HepG2 (cell line): ENCODE data around the gene BAHCC1. TPM values are rescaled to one million over a fixed set of nuclear protein-coding genes. Genes with fewer than 3 reads are reported as not detected.

ENCODE experiments used
- BATF2 ChIP-seq: sonication (generic); formaldehyde crosslinking; IDR thresholded peaks from 2 replicates; pipeline ENCODE4 v1.8.0; 2022; ENCODE audit warnings: mild to moderate bottlenecking, missing genetic modification reagents, moderate library complexity
- CBX5 ChIP-seq: sonication (generic); formaldehyde crosslinking; IDR thresholded peaks from 2 replicates; pipeline ENCODE4 v1.4.0; 2020; ENCODE audit warnings: missing genetic modification reagents, borderline replicate concordance
- GABPB1 ChIP-seq: IDR thresholded peaks from 2 replicates; pipeline ENCODE4 v1.6.1; 2016; ENCODE audit warnings: mild to moderate bottlenecking, missing genetic modification reagents, moderate library complexity, missing compliant biosample characterization
- GZF1 ChIP-seq: sonication (generic); formaldehyde crosslinking; IDR thresholded peaks from 2 replicates; pipeline ENCODE4 v1.5.1; 2020; ENCODE audit warnings: mild to moderate bottlenecking, missing genetic modification reagents
- MAZ ChIP-seq, 2 experiments: sonication (generic) in 1 of 2; formaldehyde crosslinking in 1 of 2; IDR thresholded peaks; 2 replicates each; pipeline versions ENCODE4 v1.5.0 to v1.6.1; 2012 to 2020; ENCODE audit warnings: low read depth in 2 of 2, mild to moderate bottlenecking in 2 of 2, borderline replicate concordance in 1 of 2, improper control_type of control experiment in 1 of 2, low read length in 1 of 2, missing genetic modification reagents in 1 of 2, moderate library complexity in 1 of 2
- MTF2 ChIP-seq: sonication (generic); formaldehyde crosslinking; IDR thresholded peaks from 2 replicates; pipeline ENCODE4 v1.5.0; 2020; ENCODE audit warnings: missing genetic modification reagents, borderline replicate concordance
- NFE2L2 ChIP-seq: fragments of 150-350 bp; IDR thresholded peaks from 2 replicates; pipeline ENCODE4 v1.6.1; 2014; ENCODE audit warnings: low read length
- RFXANK ChIP-seq: IDR thresholded peaks from 2 replicates; pipeline ENCODE4 v1.6.1; 2016
- SIX1 ChIP-seq: sonication (generic); formaldehyde crosslinking; IDR thresholded peaks from 2 replicates; pipeline ENCODE4 v1.4.0; 2020; ENCODE audit warnings: missing genetic modification reagents, borderline replicate concordance
- SRSF1 ChIP-seq: fragments of 200-400 bp; formaldehyde crosslinking; optimal IDR thresholded peaks from 2 replicates; pipeline ENCODE3; 2017; ENCODE audit warnings: mild to moderate bottlenecking, low read depth, low read length, moderate library complexity
- TARDBP ChIP-seq: sonication (generic); formaldehyde crosslinking; IDR thresholded peaks from 2 replicates; pipeline ENCODE4 v1.8.0; 2022; ENCODE audit warnings: mild to moderate bottlenecking, missing genetic modification reagents
- TCF7 ChIP-seq: sonication (generic); IDR thresholded peaks from 2 replicates; pipeline ENCODE4 v1.6.1; 2016; ENCODE audit warnings: antibody characterized with exemption, low read depth
- TFDP2 ChIP-seq: sonication (generic); formaldehyde crosslinking; IDR thresholded peaks from 2 replicates; pipeline ENCODE4 v1.4.0; 2020; ENCODE audit warnings: missing genetic modification reagents
- TIGD3 ChIP-seq: sonication (generic); formaldehyde crosslinking; IDR thresholded peaks from 2 replicates; pipeline ENCODE4 v1.5.1; 2020; ENCODE audit warnings: mild to moderate bottlenecking, missing genetic modification reagents, borderline replicate concordance
- YEATS4 ChIP-seq: sonication (generic); formaldehyde crosslinking; IDR thresholded peaks from 2 replicates; pipeline ENCODE4 v1.4.0; 2020; ENCODE audit warnings: missing genetic modification reagents, borderline replicate concordance
- ZNF496 ChIP-seq: sonication (generic); formaldehyde crosslinking; IDR thresholded peaks from 2 replicates; pipeline ENCODE4 v1.8.1; 2023; ENCODE audit warnings: mild to moderate bottlenecking, moderate library complexity, missing genetic modification reagents; ENCODE audit not compliant: insufficient replicate concordance
- ZNF501 ChIP-seq: sonication (generic); formaldehyde crosslinking; IDR thresholded peaks from 2 replicates; pipeline ENCODE4 v1.5.1; 2020; ENCODE audit warnings: mild to moderate bottlenecking, moderate library complexity, missing genetic modification reagents
- ZNF639 ChIP-seq: conservative IDR thresholded peaks from 2 replicates; pipeline ENCODE4 v1.6.1; 2018; ENCODE audit warnings: missing genetic modification reagents
- ZNF652 ChIP-seq: IDR thresholded peaks from 2 replicates; pipeline ENCODE4 v1.6.1; 2016; ENCODE audit warnings: low read depth, borderline replicate concordance
- ZNF709 ChIP-seq: sonication (generic); formaldehyde crosslinking; IDR thresholded peaks from 2 replicates; pipeline ENCODE4 v1.5.0; 2020; ENCODE audit warnings: mild to moderate bottlenecking, missing genetic modification reagents
- ZNF780A ChIP-seq: sonication (generic); formaldehyde crosslinking; IDR thresholded peaks from 2 replicates; pipeline ENCODE4 v1.8.0; 2022; ENCODE audit warnings: mild to moderate bottlenecking, missing genetic modification reagents, moderate library complexity
- polyA plus RNA-seq, 8 experiments: library from polyadenylated mRNA; depleted of rRNA in 3 of 8; stranded (reverse) in 7 of 8; unstranded in 1 of 8; fragments of >200 nt; fragmentation: Illumina TruSeq in 4 of 8; extraction: Trizol in 4 of 8; gene quantifications; 2 replicates each; pipeline versions ENCODE4 v1.2.1 to v1.2.3, GENCODE V29; 2011 to 2016; ENCODE audit warnings: low read depth in 4 of 8, missing spikeins in 1 of 8, mixed read lengths in 1 of 8; ENCODE audit not compliant: insufficient read depth in 1 of 8
- total RNA-seq, 5 experiments: library from RNA; depleted of rRNA; stranded (reverse); fragments of >200 nt; fragmentation: Illumina TruSeq; extraction: Trizol; gene quantifications; 2 replicates each; pipeline ENCODE4 v1.2.3, GENCODE V29; 2016; ENCODE audit warnings: low read depth in 1 of 5
- TF ChIP-seq, protein P1 (sequence below): sonication (generic); formaldehyde crosslinking; IDR thresholded peaks from 2 replicates; pipeline ENCODE4 v1.4.0; 2020; ENCODE audit warnings: missing genetic modification reagents
- TF ChIP-seq, protein P2 (sequence below): sonication (generic); formaldehyde crosslinking; IDR thresholded peaks from 2 replicates; pipeline ENCODE4 v1.4.0; 2020; ENCODE audit warnings: missing genetic modification reagents

The BAHCC1 gene
- total and polyA plus RNA-seq, 2 of the 13 experiments (the other 11 are each of a cell fraction or from before 2014, with no cell fraction given): 1.4 to 1.7 TPM

GRCh38 chr17:81393684-81394376 is 1.4 kb upstream of the BAHCC1 start (continued):
- no peak for TF ChIP-seq TIGD3 (CRISPR knock-in tag)
- 0 out of 2 replicates have a peak, but pooled peaks have one; percentile 34 for TF ChIP-seq GZF1
- peak; percentile 92 for TF ChIP-seq TFDP2 (CRISPR knock-in tag)
- TF ChIP-seq, protein P1, sequence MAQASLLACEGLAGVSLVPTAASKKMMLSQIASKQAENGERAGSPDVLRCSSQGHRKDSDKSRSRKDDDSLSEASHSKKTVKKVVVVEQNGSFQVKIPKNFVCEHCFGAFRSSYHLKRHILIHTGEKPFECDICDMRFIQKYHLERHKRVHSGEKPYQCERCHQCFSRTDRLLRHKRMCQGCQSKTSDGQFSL: no peak
- peak; percentile 90 for TF ChIP-seq MTF2
- TF ChIP-seq BATF2 (CRISPR knock-in tag): no peak
- no peak for TF ChIP-seq NFE2L2
- peak; percentile 97 for TF ChIP-seq TARDBP (CRISPR knock-in tag)
- TF ChIP-seq, protein P2, sequence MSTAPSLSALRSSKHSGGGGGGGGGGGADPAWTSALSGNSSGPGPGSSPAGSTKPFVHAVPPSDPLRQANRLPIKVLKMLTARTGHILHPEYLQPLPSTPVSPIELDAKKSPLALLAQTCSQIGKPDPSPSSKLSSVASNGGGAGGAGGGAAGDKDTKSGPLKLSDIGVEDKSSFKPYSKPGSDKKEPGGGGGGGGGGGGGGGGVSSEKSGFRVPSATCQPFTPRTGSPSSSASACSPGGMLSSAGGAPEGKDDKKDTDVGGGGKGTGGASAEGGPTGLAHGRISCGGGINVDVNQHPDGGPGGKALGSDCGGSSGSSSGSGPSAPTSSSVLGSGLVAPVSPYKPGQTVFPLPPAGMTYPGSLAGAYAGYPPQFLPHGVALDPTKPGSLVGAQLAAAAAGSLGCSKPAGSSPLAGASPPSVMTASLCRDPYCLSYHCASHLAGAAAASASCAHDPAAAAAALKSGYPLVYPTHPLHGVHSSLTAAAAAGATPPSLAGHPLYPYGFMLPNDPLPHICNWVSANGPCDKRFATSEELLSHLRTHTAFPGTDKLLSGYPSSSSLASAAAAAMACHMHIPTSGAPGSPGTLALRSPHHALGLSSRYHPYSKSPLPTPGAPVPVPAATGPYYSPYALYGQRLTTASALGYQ: peak; percentile 97
- TF ChIP-seq SIX1 (CRISPR knock-in tag): no peak; the same call in 1 of the 2 replicates
- TF ChIP-seq MAZ (IDR thresholded peaks at IDR 0.05; ENCODE audit: borderline replicate concordance, low read depth, low read length): peak; percentile 72
- TF ChIP-seq MAZ (CRISPR knock-in tag; IDR thresholded peaks at IDR 0.05; ENCODE audit: low read depth): peak; percentile 87
- TF ChIP-seq ZNF709 (CRISPR knock-in tag): peak; percentile 87; the same call in 1 of the 2 replicates
- TF ChIP-seq ZNF652: peak; percentile 100
- TF ChIP-seq CBX5 (CRISPR knock-in tag): peak; percentile 86; the same call in 1 of the 2 replicates
- TF ChIP-seq RFXANK: no peak
- TF ChIP-seq TCF7: peak; percentile 94
- no peak for TF ChIP-seq ZNF780A
- TF ChIP-seq SRSF1: peak; percentile 82
- TF ChIP-seq GABPB1 (CRISPR knock-in tag): peak; percentile 70
- TF ChIP-seq ZNF496: no peak
- TF ChIP-seq YEATS4 (CRISPR knock-in tag): 0 out of 2 replicates have a peak, but pooled peaks have one; percentile 40
- peak; percentile 89 for TF ChIP-seq ZNF639 (CRISPR knock-in tag)
- TF ChIP-seq ZNF501: peak; percentile 53
